ENCODE measurements around the gene RABGAP1. TPM values are rescaled to one million over a fixed set of nuclear protein-coding genes. Genes with fewer than 3 reads are reported as not detected.

The RABGAP1 gene
- polyA plus RNA-seq, 1 donor: 38.3 TPM

DNA sequence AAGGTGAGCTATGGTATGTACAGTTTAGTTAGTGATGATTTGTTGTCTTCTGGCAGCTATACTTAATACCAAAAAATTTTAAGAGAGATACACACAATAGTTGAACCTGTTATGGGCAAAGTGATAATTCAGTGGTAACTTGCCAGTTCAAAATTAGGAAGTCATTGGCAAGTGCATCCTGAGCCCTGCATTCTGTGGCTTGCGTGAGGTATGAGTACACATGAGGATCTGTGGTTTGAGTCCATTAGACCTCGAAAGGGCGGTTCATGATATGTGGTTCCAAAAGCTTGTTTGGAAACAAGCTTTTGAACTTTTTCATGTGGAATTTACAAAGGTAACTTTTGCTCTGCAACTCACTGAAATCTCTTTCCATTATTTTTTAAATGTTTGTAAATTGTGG, 139.6 kb downstream of the RABGAP1 start:
- Histone ChIP-seq H3K27me3 (ENCODE audit: control insufficient read depth, insufficient read depth, low read length) (no peaks in the 10 kb centered on the region), H3K27ac (ENCODE audit: low read length) (no peak overlapping the region), H3K4me3 (ENCODE audit: low read length) (no peak overlapping the region), H3K36me3 (ENCODE audit: control insufficient read depth, insufficient read depth, low read length) (peaks cover 41% of the 10 kb centered on the region), H3K9me3 (ENCODE audit: control insufficient read depth, low read depth, low read length) (no peaks in the 10 kb centered on the region), H3K4me1 (ENCODE audit: control insufficient read depth, insufficient read depth, low read length) (no peaks in the 10 kb centered on the region)
- DNase-seq: no peak
- no CpG with 5 or more reads among the region's 3 CpGs for WGBS (ENCODE audit: insufficient coverage, low lambda C conversion rate)

DNA sequence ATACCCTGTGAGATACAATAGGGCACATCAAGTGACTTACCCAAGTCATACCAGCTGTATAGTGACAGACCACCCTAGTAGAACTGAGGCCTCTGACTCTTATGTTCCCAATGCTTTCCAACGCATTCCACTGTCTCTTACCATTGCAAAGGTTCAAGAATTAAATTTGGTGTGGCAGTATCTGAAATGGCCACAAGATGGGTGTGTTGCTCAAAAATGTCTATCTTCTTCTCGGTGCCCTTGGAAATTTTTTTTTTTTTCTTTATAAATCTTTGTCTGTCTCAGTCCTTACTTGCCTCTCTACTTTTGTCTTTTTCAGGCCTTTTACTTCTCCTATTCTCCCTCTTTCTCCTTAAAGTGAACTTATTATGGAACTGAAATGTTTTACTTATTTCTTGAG, 141.0 kb downstream of the RABGAP1 start:
- DNase-seq: peak; percentile 15 to 22
- Histone ChIP-seq H3K9me3 (ENCODE audit: control insufficient read depth, low read depth, low read length) (no peaks in the 10 kb centered on the region), H3K27me3 (ENCODE audit: control insufficient read depth, insufficient read depth, low read length) (no peaks in the 10 kb centered on the region), H3K4me3 (ENCODE audit: low read length) (no peak overlapping the region), H3K36me3 (ENCODE audit: control insufficient read depth, insufficient read depth, low read length) (peaks cover 46% of the 10 kb centered on the region), H3K27ac (ENCODE audit: low read length) (no peak overlapping the region), H3K4me1 (ENCODE audit: control insufficient read depth, insufficient read depth, low read length) (no peaks in the 10 kb centered on the region)
- 0% methylated on average over 1 of the region's 2 CpGs for WGBS (ENCODE audit: insufficient coverage, low lambda C conversion rate)

DNA sequence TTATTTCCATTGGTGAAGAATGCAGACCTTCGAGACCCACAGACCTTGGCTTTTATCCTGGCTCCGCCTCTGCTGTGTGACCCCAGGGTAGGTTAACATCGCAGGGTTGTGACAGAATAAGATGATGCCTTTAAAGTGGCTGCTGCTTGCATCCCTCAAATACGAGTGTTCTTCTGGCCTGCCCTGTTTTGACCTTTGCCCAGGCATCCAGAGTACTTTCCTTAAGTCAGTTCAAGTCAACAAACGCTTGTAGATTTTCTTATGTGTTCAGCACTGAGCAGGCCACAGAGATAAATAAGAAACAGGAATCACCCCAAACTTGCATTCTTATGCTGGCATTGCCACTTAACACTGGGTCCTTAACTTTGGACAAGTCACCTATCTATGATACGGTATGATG, 142.9 kb downstream of the RABGAP1 start:
- DNase-seq: peak in 1 of 2 donors; percentile 29
- Histone ChIP-seq H3K9me3 (ENCODE audit: control insufficient read depth, low read depth, low read length) (no peaks in the 10 kb centered on the region), H3K27me3 (ENCODE audit: control insufficient read depth, insufficient read depth, low read length) (no peaks in the 10 kb centered on the region), H3K4me3 (ENCODE audit: low read length) (no peak overlapping the region), H3K36me3 (ENCODE audit: control insufficient read depth, insufficient read depth, low read length) (peaks cover 46% of the 10 kb centered on the region), H3K4me1 (ENCODE audit: control insufficient read depth, insufficient read depth, low read length) (no peaks in the 10 kb centered on the region), H3K27ac (ENCODE audit: low read length) (no peak overlapping the region)
- WGBS (ENCODE audit: insufficient coverage, low lambda C conversion rate): 60% methylated on average over 1 of the region's 6 CpGs

DNA sequence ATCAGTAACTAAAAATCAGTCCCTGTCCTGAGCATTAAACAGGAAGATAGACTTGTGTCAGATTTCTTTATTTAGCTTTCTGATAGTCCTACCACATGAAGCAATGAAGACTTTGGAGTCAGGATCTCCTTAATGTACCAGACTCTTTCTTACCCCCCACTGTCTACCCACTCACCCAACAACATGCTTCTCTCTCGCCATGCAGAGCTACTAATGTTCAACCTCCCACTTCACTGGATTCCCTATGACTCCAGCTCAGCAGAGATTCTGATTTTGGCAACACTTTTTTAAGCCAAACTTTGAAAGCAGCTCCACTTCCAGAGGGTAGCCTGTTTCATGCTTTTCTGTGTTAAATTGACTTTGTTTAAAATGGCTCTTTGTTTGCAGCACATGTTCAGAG, 143.4 kb downstream of the RABGAP1 start:
- no CpG with 5 or more reads among the region's 1 CpG for WGBS (ENCODE audit: insufficient coverage, low lambda C conversion rate)
- Histone ChIP-seq H3K27ac (ENCODE audit: low read length) (no peak overlapping the region), H3K27me3 (ENCODE audit: control insufficient read depth, insufficient read depth, low read length) (no peaks in the 10 kb centered on the region), H3K4me3 (ENCODE audit: low read length) (no peak overlapping the region), H3K9me3 (ENCODE audit: control insufficient read depth, low read depth, low read length) (no peaks in the 10 kb centered on the region), H3K36me3 (ENCODE audit: control insufficient read depth, insufficient read depth, low read length) (peaks cover 49% of the 10 kb centered on the region), H3K4me1 (ENCODE audit: control insufficient read depth, insufficient read depth, low read length) (no peaks in the 10 kb centered on the region)
- DNase-seq: no peak

DNA sequence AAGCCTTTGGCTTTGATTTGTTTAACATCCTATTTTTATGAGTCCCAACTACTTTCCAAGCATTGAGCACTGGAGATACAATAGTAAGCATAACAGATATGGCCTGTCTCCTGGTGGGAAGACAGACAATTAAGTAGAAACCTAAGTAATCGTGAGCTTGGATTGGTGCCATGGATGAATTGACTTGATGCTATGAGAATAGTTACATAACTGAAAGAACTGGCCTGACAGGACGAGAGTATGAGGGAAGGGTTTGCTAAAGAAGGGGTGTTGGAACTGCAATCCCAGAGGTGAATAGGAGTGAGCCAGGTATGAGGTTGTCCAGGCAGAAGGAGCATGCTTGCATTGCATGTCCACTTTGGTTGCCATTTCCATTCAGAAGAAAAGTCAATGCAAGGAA, 145.1 kb downstream of the RABGAP1 start:
- no peaks in the 10 kb centered on the region for H3K27me3 ChIP-seq (ENCODE audit: control insufficient read depth, insufficient read depth, low read length)
- H3K9me3 ChIP-seq (ENCODE audit: control insufficient read depth, low read depth, low read length): no peaks in the 10 kb centered on the region
- no peaks in the 10 kb centered on the region for H3K4me1 ChIP-seq (ENCODE audit: control insufficient read depth, insufficient read depth, low read length)
- H3K27ac ChIP-seq (ENCODE audit: low read length): no peak overlapping the region
- 80% methylated on average over 1 of the region's 2 CpGs for WGBS (ENCODE audit: insufficient coverage, low lambda C conversion rate)
- no peak for DNase-seq
- peaks cover 50% of the 10 kb centered on the region for H3K36me3 ChIP-seq (ENCODE audit: control insufficient read depth, insufficient read depth, low read length)
- H3K4me3 ChIP-seq (ENCODE audit: low read length): no peak overlapping the region

DNA sequence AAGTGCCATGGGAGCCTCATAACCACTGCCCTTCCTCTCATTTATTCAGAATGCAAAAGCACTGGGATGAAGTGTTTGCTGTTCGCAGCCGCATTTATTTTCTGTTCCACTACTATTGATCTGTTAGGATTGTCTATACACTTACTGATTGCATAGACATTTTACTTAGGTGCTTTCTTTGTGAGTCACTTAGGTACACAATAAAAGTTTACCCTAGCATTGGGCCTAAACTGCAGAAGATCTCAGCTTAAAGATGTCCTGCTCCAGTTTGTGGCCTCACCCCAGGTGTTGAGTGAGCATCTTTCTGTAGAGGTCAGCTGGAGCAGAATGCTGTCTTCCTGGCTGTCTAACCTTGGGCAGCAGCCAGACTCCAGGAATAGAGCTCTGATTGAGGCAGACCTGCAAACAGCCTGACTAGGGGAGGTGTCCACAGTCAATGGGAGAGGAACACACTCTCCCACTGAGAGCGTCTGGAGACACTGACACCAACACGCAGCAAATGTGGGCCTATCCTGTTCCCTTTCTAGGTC, 146.6 kb downstream of the RABGAP1 start:
- Histone ChIP-seq H3K4me1 (ENCODE audit: control insufficient read depth, insufficient read depth, low read length) (no peaks in the 10 kb centered on the region), H3K9me3 (ENCODE audit: control insufficient read depth, low read depth, low read length) (no peaks in the 10 kb centered on the region), H3K27ac (ENCODE audit: low read length) (no peak overlapping the region), H3K4me3 (ENCODE audit: low read length) (no peak overlapping the region), H3K27me3 (ENCODE audit: control insufficient read depth, insufficient read depth, low read length) (no peaks in the 10 kb centered on the region), H3K36me3 (ENCODE audit: control insufficient read depth, insufficient read depth, low read length) (peaks cover 59% of the 10 kb centered on the region)
- WGBS (ENCODE audit: insufficient coverage, low lambda C conversion rate): no CpG with 5 or more reads among the region's 4 CpGs
- no peak for DNase-seq

DNA sequence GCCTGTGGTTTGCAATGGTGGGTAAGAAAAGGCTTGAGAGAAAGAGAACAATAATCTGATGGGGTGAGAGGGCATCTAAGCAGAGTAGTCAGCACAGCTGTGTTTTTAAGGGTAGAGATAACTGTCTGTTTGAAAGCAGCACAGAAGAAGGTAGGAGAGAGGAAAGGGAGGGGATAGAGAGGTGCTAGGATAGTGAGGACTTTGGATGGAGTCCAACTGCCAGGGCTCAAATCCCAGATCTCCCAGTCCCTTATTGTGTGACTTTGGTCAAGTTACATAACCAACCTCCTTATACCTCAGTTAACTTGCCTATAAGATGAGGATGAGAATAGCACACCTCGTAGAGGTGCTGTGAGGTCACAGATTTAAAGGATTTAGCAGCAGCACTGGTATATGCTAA, 148.2 kb downstream of the RABGAP1 start:
- DNase-seq: no peak
- no peaks in the 10 kb centered on the region for H3K4me1 ChIP-seq (ENCODE audit: control insufficient read depth, insufficient read depth, low read length)
- H3K27ac ChIP-seq (ENCODE audit: low read length): no peak overlapping the region
- H3K9me3 ChIP-seq (ENCODE audit: control insufficient read depth, low read depth, low read length): no peaks in the 10 kb centered on the region
- no peak overlapping the region for H3K4me3 ChIP-seq (ENCODE audit: low read length)
- peaks cover 71% of the 10 kb centered on the region for H3K36me3 ChIP-seq (ENCODE audit: control insufficient read depth, insufficient read depth, low read length)
- H3K27me3 ChIP-seq (ENCODE audit: control insufficient read depth, insufficient read depth, low read length): no peaks in the 10 kb centered on the region
- no CpG with 5 or more reads among the region's 1 CpG for WGBS (ENCODE audit: insufficient coverage, low lambda C conversion rate)

DNA sequence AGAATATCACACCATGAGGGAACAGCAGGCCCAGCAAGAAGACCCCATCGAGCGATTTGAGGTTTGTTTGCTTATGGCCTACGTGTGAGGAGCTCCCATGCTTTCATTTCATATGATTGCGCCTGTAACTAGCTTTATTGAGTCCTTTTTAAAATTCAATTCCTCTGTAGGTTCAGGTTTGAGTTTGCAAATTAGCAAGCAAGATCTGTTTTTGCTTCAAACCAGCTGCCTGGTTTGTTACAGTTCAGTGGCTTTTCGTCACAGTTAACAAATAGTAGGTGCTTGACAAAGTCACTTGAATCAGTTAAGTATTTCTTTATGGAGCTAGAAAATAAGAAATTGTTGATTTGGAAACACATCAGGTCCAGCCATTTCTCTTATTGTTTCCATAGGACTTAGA, 149.0 kb downstream of the RABGAP1 start:
- Histone ChIP-seq H3K27ac (ENCODE audit: low read length) (no peak overlapping the region), H3K4me3 (ENCODE audit: low read length) (no peak overlapping the region), H3K27me3 (ENCODE audit: control insufficient read depth, insufficient read depth, low read length) (no peaks in the 10 kb centered on the region), H3K4me1 (ENCODE audit: control insufficient read depth, insufficient read depth, low read length) (no peaks in the 10 kb centered on the region), H3K9me3 (ENCODE audit: control insufficient read depth, low read depth, low read length) (no peaks in the 10 kb centered on the region), H3K36me3 (ENCODE audit: control insufficient read depth, insufficient read depth, low read length) (peaks cover 67% of the 10 kb centered on the region)
- DNase-seq: no peak
- 100% methylated on average over 1 of the region's 5 CpGs for WGBS (ENCODE audit: insufficient coverage, low lambda C conversion rate)

DNA sequence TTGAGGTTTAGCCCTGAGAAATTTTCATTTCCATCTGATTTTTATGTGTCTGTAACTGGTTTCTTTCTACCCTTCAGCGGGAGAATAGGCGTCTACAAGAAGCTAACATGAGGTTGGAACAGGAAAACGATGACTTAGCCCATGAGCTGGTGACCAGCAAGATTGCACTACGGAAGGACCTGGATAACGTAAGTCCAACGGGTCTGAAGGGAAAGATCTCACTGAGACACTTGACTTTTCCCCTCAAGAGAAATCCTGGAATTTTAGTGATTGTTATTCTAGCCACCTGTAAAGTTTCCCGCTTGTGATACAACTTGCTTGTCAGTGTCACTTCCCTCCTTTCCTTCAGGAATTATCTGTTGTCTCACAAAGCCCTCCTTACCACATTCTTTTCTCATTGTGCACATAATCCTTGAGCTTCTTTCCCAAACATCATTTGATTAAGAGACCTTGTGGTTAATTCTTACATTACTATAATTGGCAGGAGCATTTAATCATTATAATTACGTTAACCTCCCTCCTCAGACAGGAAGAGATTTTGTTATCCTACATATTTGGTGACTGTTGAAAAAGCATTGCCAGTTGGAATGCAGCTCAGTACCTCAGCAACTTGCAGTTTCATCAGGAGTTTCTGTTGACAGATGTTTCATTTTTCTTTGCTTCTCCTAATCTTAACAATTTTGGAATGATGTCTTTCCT, 149.5 kb downstream of the RABGAP1 start:
- 100% methylated on average over 3 of the region's 8 CpGs for WGBS (ENCODE audit: insufficient coverage, low lambda C conversion rate)
- no peak for DNase-seq
- Histone ChIP-seq H3K4me3 (ENCODE audit: low read length) (no peak overlapping the region), H3K36me3 (ENCODE audit: control insufficient read depth, insufficient read depth, low read length) (peaks cover 66% of the 10 kb centered on the region), H3K27ac (ENCODE audit: low read length) (no peak overlapping the region), H3K4me1 (ENCODE audit: control insufficient read depth, insufficient read depth, low read length) (no peaks in the 10 kb centered on the region), H3K27me3 (ENCODE audit: control insufficient read depth, insufficient read depth, low read length) (no peaks in the 10 kb centered on the region), H3K9me3 (ENCODE audit: control insufficient read depth, low read depth, low read length) (no peaks in the 10 kb centered on the region)

DNA sequence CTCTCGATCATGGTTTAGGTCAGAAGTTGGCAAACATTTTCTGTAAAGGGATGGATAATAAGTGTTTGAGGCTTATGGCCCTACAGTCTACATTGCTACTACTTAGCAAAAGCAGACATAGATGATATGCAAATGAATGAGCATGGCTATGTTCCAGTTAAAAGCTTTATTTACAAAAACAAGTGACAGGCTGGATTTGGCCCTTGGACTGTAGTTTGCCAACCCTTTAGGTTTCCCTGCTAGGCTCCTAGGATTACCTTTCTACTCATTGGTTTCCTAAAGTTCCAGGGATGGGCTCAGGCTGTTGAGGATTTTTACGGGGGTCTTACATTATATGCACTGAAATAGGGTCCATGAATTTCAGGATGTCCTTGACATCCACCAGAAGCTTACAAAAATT, 150.1 kb downstream of the RABGAP1 start:
- no peaks in the 10 kb centered on the region for H3K27me3 ChIP-seq (ENCODE audit: control insufficient read depth, insufficient read depth, low read length)
- no peaks in the 10 kb centered on the region for H3K9me3 ChIP-seq (ENCODE audit: control insufficient read depth, low read depth, low read length)
- no peak overlapping the region for H3K4me3 ChIP-seq (ENCODE audit: low read length)
- DNase-seq: no peak
- peaks cover 64% of the 10 kb centered on the region for H3K36me3 ChIP-seq (ENCODE audit: control insufficient read depth, insufficient read depth, low read length)
- no CpG with 5 or more reads among the region's 2 CpGs for WGBS (ENCODE audit: insufficient coverage, low lambda C conversion rate)
- H3K4me1 ChIP-seq (ENCODE audit: control insufficient read depth, insufficient read depth, low read length): no peaks in the 10 kb centered on the region
- H3K27ac ChIP-seq (ENCODE audit: low read length): no peak overlapping the region

DNA sequence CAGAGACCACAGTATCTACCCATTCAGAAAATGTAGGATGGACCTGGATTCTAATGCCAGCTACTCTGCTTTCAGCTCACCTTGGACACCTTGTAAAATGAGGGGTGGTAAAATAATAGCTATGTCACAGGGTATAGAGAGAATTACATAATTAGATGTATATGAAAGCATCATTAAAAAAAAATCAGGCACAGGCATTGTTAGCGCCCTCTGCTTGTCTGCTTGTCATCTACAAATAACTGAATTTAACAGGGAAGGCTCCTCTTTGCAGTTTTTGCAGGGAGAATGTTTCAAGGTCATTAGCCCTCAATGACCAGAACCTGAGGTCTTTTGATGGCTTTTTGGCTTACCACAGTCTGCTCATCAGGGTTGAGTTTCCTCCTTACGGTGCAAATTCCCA, 150.6 kb downstream of the RABGAP1 start:
- H3K9me3 ChIP-seq (ENCODE audit: control insufficient read depth, low read depth, low read length): no peaks in the 10 kb centered on the region
- peaks cover 60% of the 10 kb centered on the region for H3K36me3 ChIP-seq (ENCODE audit: control insufficient read depth, insufficient read depth, low read length)
- H3K27me3 ChIP-seq (ENCODE audit: control insufficient read depth, insufficient read depth, low read length): no peaks in the 10 kb centered on the region
- H3K4me1 ChIP-seq (ENCODE audit: control insufficient read depth, insufficient read depth, low read length): no peaks in the 10 kb centered on the region
- no peak overlapping the region for H3K27ac ChIP-seq (ENCODE audit: low read length)
- no peak for DNase-seq
- H3K4me3 ChIP-seq (ENCODE audit: low read length): no peak overlapping the region
- 83% methylated on average over 1 of the region's 2 CpGs for WGBS (ENCODE audit: insufficient coverage, low lambda C conversion rate)
